MM.1S (cell line): ENCODE data around the gene PCDHGA10.

Experiments used
- EZH2phosphoT487 ChIP-seq: fragments of 300-600 bp; sonication (generic); IDR thresholded peaks from 2 replicates; pipeline ENCODE4 v1.6.1; 2018; ENCODE audit warnings: antibody characterized with exemption, low read length
- TF ChIP-seq, protein P1 (sequence below): fragments of 300-600 bp; sonication (generic); IDR thresholded peaks from 2 replicates; pipeline ENCODE4 v1.5.1; 2016; ENCODE audit warnings: antibody characterized with exemption, low read length, mixed read lengths

DNA sequence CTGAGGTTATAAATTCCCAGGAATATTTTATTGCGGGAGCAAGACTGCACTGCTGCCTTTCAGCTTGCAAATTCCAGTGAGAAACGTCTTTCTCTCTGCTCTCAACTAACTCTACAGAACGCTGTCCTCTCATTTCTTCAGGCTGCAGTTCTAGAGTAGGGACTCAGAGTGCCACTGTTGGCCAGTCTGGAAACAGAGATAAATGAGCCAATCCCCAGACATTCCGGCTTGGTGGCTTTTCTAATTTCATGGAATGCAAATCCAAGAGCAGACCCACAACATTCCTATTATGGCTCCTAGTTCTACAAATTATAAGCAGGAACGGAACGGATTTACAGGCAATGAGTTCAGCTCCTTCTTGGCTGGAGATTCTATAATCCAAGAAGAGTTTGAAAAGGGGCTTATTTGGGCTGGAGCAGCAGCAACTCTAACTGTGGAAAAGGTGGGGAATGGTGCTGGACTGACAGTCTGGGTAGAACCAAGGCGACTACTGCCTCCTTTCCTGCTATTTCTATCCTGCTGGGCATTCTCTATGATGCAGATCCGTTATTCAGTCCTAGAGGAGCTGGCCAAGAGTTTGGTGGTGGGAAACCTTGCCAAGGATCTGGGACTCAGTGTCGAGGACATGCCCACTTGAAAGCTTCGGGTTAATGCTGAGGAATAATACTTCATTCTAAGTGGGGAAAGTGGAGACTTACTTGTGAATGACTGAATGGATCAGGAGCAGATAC, 26.8 kb downstream of the PCDHGA10 start:
- TF ChIP-seq, protein P1, sequence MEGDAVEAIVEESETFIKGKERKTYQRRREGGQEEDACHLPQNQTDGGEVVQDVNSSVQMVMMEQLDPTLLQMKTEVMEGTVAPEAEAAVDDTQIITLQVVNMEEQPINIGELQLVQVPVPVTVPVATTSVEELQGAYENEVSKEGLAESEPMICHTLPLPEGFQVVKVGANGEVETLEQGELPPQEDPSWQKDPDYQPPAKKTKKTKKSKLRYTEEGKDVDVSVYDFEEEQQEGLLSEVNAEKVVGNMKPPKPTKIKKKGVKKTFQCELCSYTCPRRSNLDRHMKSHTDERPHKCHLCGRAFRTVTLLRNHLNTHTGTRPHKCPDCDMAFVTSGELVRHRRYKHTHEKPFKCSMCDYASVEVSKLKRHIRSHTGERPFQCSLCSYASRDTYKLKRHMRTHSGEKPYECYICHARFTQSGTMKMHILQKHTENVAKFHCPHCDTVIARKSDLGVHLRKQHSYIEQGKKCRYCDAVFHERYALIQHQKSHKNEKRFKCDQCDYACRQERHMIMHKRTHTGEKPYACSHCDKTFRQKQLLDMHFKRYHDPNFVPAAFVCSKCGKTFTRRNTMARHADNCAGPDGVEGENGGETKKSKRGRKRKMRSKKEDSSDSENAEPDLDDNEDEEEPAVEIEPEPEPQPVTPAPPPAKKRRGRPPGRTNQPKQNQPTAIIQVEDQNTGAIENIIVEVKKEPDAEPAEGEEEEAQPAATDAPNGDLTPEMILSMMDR = no peak
- no peak for TF ChIP-seq EZH2phosphoT487
